ENCODE results near the gene CMTM7.

- no peak for TF ChIP-seq CTCF (IDR thresholded peaks at IDR 0.05)
- TF ChIP-seq POLR2AphosphoS5 (IDR thresholded peaks at IDR 0.05): no peak
Observed at GRCh38 chr3:32432711-32433530, 41.3 kb downstream of the CMTM7 start.
